ENCODE results near the gene BPGM. TPM values are rescaled to one million over a fixed set of nuclear protein-coding genes. Genes with fewer than 3 reads are reported as not detected.
A peak's percentile ranks its signal among the peaks of the same experiment; 100 is the strongest.

The BPGM gene
- total RNA-seq, 2 experiments from 2014 or later, result 16.3 to 17.4 TPM

DNA sequence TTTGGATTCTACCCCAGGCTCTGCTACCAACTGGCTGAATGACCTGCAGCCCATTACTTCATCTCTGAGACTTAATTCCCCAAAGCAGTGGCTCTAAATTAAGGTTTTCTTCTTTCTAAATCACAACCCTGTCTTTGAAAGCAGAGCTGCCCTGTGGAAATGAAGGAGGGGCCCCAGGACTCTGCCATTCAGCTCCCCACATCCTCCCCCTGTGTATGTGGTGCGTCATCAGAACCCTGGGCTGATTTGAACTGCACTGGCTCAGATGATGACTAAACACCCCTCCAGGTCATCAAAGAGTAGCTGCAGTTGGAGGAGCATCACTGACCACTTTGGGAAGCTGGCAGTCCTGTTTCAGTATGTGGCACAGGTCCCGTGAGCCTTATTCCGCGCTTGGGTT is 46.6 kb downstream of the BPGM start:
- no peak overlapping the region for H3K4me3 Mint-ChIP-seq
- peak; percentile 32 for DNase-seq
- H3K9me3 Mint-ChIP-seq, result no peaks in the 10 kb centered on the region
- no peaks in the 10 kb centered on the region for H3K36me3 Mint-ChIP-seq
- peaks cover 11% of the 10 kb centered on the region for H3K4me1 Mint-ChIP-seq
- no peak overlapping the region for H3K27ac Mint-ChIP-seq
- no peaks in the 10 kb centered on the region for H3K27me3 Mint-ChIP-seq

DNA sequence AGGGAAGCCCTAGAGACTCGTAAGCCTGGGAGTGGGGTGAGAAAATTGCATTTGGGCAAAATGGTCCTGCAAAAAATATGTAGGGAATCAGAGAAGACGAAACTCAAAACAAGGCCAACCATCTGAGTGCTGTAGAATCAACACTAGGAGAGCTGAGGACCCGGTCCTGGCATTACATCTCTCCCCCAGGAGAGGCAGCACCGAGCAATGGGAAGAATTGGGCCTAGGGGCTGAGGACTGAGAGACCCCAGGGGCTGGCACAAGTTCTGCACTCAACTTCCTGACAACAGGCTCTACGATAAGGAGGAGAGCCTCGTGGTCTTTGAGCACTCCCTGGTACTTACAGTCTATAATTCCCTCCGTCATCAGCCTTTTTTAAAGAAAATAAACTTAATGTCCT is 47.6 kb downstream of the BPGM start:
- no peak overlapping the region for H3K27ac Mint-ChIP-seq
- H3K9me3 Mint-ChIP-seq, result no peaks in the 10 kb centered on the region
- no peak overlapping the region for H3K4me3 Mint-ChIP-seq
- no peaks in the 10 kb centered on the region for H3K27me3 Mint-ChIP-seq
- DNase-seq, result no peak
- H3K36me3 Mint-ChIP-seq, result no peaks in the 10 kb centered on the region
- peaks cover 11% of the 10 kb centered on the region for H3K4me1 Mint-ChIP-seq

DNA sequence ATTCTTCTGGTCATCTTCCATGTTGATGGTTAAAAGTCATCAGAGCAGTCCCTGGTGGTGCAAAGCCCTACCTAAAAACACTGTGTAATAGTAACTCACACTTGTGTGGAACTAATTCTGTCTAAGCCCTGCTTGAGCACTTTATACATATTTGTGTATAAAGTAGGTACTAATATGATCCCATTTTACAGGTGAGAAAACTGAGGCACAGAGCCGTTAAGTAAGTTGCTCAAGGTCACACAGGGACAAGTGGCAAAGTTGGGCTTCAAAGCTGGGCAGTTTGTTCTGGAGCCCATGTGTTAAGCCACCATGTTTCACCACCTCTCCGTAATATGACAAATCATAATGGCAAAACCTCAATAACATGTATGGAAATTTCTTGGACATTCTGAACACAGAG is 48.1 kb downstream of the BPGM start:
- Mint-ChIP-seq H3K4me3 (no peak overlapping the region), H3K9me3 (no peaks in the 10 kb centered on the region), H3K36me3 (no peaks in the 10 kb centered on the region), H3K4me1 (peaks cover 11% of the 10 kb centered on the region), H3K27me3 (no peaks in the 10 kb centered on the region), H3K27ac (no peak overlapping the region)
- no peak for DNase-seq

GRCh38 chr7:134695321-134695860 is 48.7 kb downstream of the BPGM start:
- Mint-ChIP-seq H3K4me3 (no peak overlapping the region), H3K4me1 (peaks cover 11% of the 10 kb centered on the region), H3K36me3 (no peaks in the 10 kb centered on the region), H3K9me3 (no peaks in the 10 kb centered on the region), H3K27ac (no peak overlapping the region), H3K27me3 (no peaks in the 10 kb centered on the region)
- DNase-seq, result no peak

DNA sequence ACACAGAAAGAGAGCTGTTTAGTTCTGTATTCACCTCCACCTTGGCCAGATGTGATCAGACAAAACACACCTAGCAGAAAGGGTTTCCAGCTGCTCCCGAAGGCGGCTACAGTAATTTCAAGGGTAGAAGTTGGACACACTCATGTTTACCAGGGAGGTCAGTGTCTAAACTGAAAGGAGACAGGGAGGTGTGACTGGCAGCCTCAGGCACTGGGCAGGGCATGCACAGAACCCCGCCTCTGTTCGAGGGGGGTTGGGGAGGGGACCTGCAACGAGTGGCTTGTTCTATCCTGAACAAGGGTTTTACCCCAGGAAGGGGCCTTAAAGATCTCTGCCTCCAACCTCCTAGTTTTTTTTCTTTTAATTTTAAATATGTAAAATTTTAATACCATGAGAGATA is 49.6 kb downstream of the BPGM start:
- Mint-ChIP-seq H3K27me3 (no peaks in the 10 kb centered on the region), H3K36me3 (no peaks in the 10 kb centered on the region), H3K4me3 (no peak overlapping the region), H3K9me3 (no peaks in the 10 kb centered on the region), H3K4me1 (peaks cover 11% of the 10 kb centered on the region), H3K27ac (no peak overlapping the region)
- DNase-seq, result no peak

DNA sequence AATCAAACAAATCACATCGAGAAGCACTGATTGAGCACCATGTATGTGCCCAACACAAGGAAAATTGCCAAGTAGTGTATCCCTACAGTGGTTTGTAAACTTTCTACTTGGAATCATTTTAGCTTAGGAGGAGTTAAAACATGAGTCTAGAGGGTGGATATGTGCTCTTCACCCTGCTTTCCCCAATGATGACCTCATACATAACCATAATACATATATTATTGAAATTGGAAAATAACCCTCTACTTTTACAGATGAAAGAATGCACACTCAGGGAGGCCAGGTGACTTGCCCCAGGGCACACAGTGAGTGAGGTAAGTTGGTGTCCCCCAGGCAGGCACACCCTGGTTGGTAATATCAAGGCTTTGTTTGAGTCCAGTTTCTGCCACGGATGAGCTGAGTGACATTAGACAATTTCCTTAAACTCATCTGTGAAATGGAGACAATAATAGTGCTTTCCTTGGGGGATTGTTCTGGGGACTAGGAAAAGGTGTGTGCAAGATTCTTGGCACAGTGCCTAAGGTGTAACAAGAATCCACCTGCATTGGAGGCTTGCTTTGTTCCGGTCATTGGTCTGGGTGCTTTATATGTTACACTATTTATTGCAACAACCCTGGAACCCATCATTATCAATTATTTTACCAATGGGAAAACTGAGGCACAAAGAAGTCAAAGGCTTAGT is 50.7 kb downstream of the BPGM start:
- Mint-ChIP-seq H3K9me3 (no peaks in the 10 kb centered on the region), H3K36me3 (no peaks in the 10 kb centered on the region), H3K4me1 (peaks cover 7% of the 10 kb centered on the region), H3K4me3 (no peak overlapping the region), H3K27ac (no peak overlapping the region), H3K27me3 (no peaks in the 10 kb centered on the region)
- DNase-seq, result no peak

DNA sequence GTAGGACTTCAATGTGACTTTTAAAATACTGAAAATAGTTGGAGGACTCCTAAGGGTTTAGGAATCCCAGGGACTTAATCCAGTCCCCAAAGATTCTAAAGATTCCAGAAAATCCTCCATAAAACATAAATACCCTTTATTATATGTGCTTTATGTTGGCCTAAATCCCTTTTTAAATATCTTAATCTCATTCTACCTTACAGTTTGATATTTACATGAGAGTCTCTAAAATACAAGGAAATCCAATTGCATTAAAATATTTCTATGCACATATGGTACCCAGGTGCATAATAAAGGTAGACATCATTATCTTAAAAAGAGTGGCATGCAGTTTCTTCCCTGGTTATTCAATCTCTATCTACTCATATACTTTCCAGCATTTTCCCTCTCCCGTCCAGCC is 51.8 kb downstream of the BPGM start:
- Mint-ChIP-seq H3K9me3 (no peaks in the 10 kb centered on the region), H3K36me3 (no peaks in the 10 kb centered on the region), H3K4me1 (peaks cover under 1% of the 10 kb centered on the region), H3K4me3 (no peak overlapping the region), H3K27me3 (no peaks in the 10 kb centered on the region), H3K27ac (no peak overlapping the region)
- DNase-seq, result no peak

GRCh38 chr7:134699021-134699818 is 52.6 kb downstream of the BPGM start:
- Mint-ChIP-seq H3K4me1 (no peaks in the 10 kb centered on the region), H3K27me3 (no peaks in the 10 kb centered on the region), H3K36me3 (no peaks in the 10 kb centered on the region), H3K4me3 (no peak overlapping the region), H3K27ac (no peak overlapping the region), H3K9me3 (no peaks in the 10 kb centered on the region)
- no peak for DNase-seq

GRCh38 chr7:134699899-134700298 is 53.2 kb downstream of the BPGM start:
- Mint-ChIP-seq H3K9me3 (no peaks in the 10 kb centered on the region), H3K36me3 (no peaks in the 10 kb centered on the region), H3K4me1 (no peaks in the 10 kb centered on the region), H3K27me3 (no peaks in the 10 kb centered on the region), H3K4me3 (no peak overlapping the region), H3K27ac (no peak overlapping the region)
- DNase-seq, result no peak

DNA sequence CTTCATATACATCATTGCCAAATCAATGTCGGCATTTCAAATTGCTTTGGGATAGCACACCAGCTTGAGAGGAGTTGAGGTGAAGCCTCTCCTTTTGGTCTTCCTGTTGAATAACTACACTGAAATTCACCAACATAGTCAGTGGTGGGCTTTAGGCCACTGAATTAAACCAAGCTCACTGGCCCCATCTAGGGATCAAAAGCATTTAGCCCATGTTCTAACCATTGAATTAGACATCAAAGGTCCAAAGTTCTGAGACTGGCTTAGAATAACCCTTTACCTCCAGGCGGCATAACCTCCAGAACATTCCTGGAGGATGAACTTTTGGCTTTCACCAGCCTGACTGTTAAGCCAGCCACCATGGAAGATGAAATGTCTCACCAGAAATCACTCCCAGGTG is 54.6 kb downstream of the BPGM start:
- H3K4me3 Mint-ChIP-seq, result no peak overlapping the region
- no peak for DNase-seq
- H3K36me3 Mint-ChIP-seq, result no peaks in the 10 kb centered on the region
- no peaks in the 10 kb centered on the region for H3K9me3 Mint-ChIP-seq
- H3K4me1 Mint-ChIP-seq, result no peaks in the 10 kb centered on the region
- H3K27me3 Mint-ChIP-seq, result no peaks in the 10 kb centered on the region
- H3K27ac Mint-ChIP-seq, result no peak overlapping the region

GRCh38 chr7:134702366-134703240 is 56.0 kb downstream of the BPGM start:
- Mint-ChIP-seq H3K36me3 (no peaks in the 10 kb centered on the region), H3K27ac (no peak overlapping the region), H3K27me3 (no peaks in the 10 kb centered on the region), H3K4me1 (no peaks in the 10 kb centered on the region), H3K9me3 (no peaks in the 10 kb centered on the region), H3K4me3 (no peak overlapping the region)
- no peak for DNase-seq

DNA sequence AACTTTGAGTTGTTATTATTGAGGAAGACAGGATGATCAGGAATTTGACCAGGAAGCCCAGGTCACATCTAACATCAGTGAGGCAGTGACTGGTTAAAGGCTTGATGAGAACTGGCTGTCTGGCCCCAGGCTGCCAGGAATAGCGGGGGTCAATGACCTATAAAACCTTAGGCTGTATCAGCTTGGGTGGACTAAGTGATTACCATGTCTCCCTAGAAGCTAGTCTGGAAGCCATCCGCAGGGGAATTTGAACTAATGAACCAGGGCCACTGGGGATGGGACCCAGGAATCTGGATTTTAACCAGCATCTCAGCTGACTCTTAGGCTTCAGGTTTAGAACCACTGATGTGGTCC is 56.6 kb downstream of the BPGM start:
- DNase-seq, result no peak
- Mint-ChIP-seq H3K36me3 (no peaks in the 10 kb centered on the region), H3K4me3 (no peak overlapping the region), H3K9me3 (no peaks in the 10 kb centered on the region), H3K27ac (no peak overlapping the region), H3K27me3 (no peaks in the 10 kb centered on the region), H3K4me1 (no peaks in the 10 kb centered on the region)

DNA sequence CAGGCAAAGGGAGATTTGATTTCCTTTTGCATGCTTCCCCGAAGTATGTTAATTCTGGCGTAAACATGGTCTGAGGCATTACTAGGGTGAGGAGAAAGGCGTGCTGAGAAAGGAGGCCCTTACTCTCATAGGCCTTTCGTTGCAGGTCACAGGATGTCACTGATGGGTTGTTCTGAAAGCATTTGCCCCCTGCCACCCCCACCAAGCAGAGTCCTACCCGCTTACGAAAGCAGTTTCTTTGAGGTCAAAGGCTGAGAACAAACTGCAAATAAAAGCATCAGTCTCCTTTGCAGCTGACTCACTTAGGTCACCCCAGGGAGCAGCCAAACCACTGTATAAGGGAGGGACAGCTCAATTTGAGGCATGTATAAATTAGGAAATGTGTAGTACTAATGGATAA is 57.1 kb downstream of the BPGM start:
- Mint-ChIP-seq H3K4me3 (no peak overlapping the region), H3K9me3 (no peaks in the 10 kb centered on the region), H3K27ac (no peak overlapping the region), H3K36me3 (no peaks in the 10 kb centered on the region), H3K27me3 (no peaks in the 10 kb centered on the region), H3K4me1 (no peaks in the 10 kb centered on the region)
- no peak for DNase-seq

DNA sequence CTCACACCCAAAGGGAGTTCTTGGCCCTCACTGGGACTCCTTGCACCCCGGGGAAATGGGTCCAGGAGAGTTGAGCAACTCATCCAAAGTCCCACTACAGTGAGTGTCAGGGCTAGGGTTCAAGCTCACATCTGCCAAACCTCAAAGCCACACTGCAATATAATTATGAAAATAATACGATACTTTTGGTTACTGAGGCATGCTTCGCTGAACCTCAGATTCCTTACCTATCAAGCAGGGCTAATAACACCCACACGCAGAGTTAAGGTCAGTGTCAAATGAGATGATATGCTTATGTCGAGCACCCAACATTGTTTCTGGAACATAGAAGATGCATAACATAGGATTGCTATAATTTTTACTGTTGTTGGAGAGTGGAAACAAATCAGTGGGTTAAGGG is 58.2 kb downstream of the BPGM start:
- Mint-ChIP-seq H3K27me3 (no peaks in the 10 kb centered on the region), H3K27ac (no peak overlapping the region), H3K9me3 (no peaks in the 10 kb centered on the region), H3K36me3 (no peaks in the 10 kb centered on the region), H3K4me1 (no peaks in the 10 kb centered on the region), H3K4me3 (no peak overlapping the region)
- no peak for DNase-seq

DNA sequence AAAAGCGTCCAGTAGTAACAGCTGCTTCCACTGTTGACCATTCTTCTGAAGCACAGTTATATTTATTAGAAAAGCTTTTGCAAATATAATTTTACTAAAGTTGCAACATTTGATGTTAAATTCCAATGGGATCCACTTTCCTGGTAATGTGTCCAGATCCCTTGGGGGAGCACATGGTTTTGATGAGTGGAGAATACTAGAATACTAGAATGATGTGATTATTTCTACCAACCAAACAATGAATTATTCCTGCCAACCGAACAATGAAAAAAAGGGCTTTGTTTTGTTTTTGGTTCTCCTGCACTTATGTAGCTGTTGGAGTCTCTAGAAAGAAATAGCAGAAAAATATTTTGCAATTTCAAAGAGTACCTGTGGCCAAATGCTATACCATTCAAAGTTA is 59.1 kb downstream of the BPGM start:
- H3K4me1 Mint-ChIP-seq, result peaks cover 6% of the 10 kb centered on the region
- H3K27ac Mint-ChIP-seq, result no peak overlapping the region
- no peak overlapping the region for H3K4me3 Mint-ChIP-seq
- DNase-seq, result no peak
- H3K9me3 Mint-ChIP-seq, result no peaks in the 10 kb centered on the region
- no peaks in the 10 kb centered on the region for H3K36me3 Mint-ChIP-seq
- no peaks in the 10 kb centered on the region for H3K27me3 Mint-ChIP-seq

Data from activated naive CD8-positive, alpha-beta T cell treated with anti-CD3 and anti-CD28 coated beads for 36 hours (primary cell).